GM20431 (cell line): ENCODE results near the gene HIGD2A.
"Not testable (repeated sequence)": the region's sequence is repeated elsewhere in the genome, so short reads cannot be mapped to it uniquely, and the experiment has no call there.

Source experiments
- in situ Hi-C: fragments of 300-500 bp; cut with MseI, MboI; formaldehyde crosslinking; loops from one replicate; pipeline ENCODE4 v1.15.0; 2020; ENCODE audit warnings: low sequenced_read_pairs; ENCODE audit not compliant: unreplicated experiment

Gene HIGD2A

GRCh38 chr5:176391999-176392398, 3.4 kb downstream of the HIGD2A start:
- in situ Hi-C loops: no loop called here

GRCh38 chr5:176392526-176392925, 4.0 kb downstream of the HIGD2A start:
- in situ Hi-C loops: no loop called here

GRCh38 chr5:176394096-176394495, 5.5 kb downstream of the HIGD2A start:
- in situ Hi-C loops: no loop called here

GRCh38 chr5:176394881-176395675, 6.5 kb downstream of the HIGD2A start:
- in situ Hi-C loops: no loop called here

GRCh38 chr5:176396330-176396729, 7.8 kb downstream of the HIGD2A start:
- in situ Hi-C loops: no loop called here

- in situ Hi-C loops: no loop called here
These were observed 9.3 kb downstream of the HIGD2A start for GRCh38 chr5:176397736-176398420.

- in situ Hi-C loops: no loop called here
These were observed 12.0 kb downstream of the HIGD2A start for GRCh38 chr5:176400382-176401156.

GRCh38 chr5:176401281-176402205, 13.0 kb downstream of the HIGD2A start:
- in situ Hi-C loops: no loop called here

GRCh38 chr5:176405656-176406435, 17.3 kb downstream of the HIGD2A start:
- in situ Hi-C loops: no loop called here

- in situ Hi-C loops: no loop called here
These were observed 18.0 kb downstream of the HIGD2A start for GRCh38 chr5:176406436-176407052.

- in situ Hi-C loops: no loop called here
These were observed 19.1 kb downstream of the HIGD2A start for GRCh38 chr5:176407456-176408251.

- in situ Hi-C loops: not testable (repeated sequence)
These were observed 19.7 kb downstream of the HIGD2A start for GRCh38 chr5:176408252-176408573.

- in situ Hi-C loops: no loop called here
These were observed 20.0 kb downstream of the HIGD2A start for GRCh38 chr5:176408590-176408989.

GRCh38 chr5:176409765-176410164, 21.2 kb downstream of the HIGD2A start:
- in situ Hi-C loops: no loop called here

- in situ Hi-C loops: no loop called here
These were observed 22.1 kb downstream of the HIGD2A start for GRCh38 chr5:176410486-176411180.

GRCh38 chr5:176412517-176413254, 24.1 kb downstream of the HIGD2A start:
- in situ Hi-C loops: no loop called here

- in situ Hi-C loops: no loop called here
These were observed 24.7 kb downstream of the HIGD2A start for GRCh38 chr5:176413255-176413565.
